ENCODE data around the gene IQSEC2. TPM values are rescaled to one million over a fixed set of nuclear protein-coding genes. Genes with fewer than 3 reads are reported as not detected.

Gene IQSEC2
- total RNA-seq, 1 donor from 2014 or later = 24.0 TPM

DNA sequence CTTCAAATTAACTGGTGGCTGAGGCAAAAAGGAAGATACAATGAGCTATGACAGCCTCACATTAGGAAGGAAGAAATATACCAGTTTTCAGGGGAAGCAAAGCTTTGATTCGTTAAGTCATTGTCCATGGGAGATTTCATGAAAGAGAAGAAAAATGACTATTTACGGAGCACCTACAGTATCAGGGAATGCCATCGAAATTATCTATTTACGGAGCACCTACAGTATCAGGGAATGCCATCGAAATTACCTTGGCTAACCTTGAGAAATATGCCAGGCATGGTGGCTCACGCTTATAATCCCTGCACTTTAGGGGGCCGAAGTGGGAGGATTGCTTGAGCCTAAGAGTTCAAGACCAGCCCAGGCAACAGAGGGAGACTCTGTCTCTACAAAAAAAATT lies 28.5 kb upstream of the IQSEC2 start:
- no peak for ATAC-seq
- no peak for DNase-seq
- TF ChIP-seq, protein P1, sequence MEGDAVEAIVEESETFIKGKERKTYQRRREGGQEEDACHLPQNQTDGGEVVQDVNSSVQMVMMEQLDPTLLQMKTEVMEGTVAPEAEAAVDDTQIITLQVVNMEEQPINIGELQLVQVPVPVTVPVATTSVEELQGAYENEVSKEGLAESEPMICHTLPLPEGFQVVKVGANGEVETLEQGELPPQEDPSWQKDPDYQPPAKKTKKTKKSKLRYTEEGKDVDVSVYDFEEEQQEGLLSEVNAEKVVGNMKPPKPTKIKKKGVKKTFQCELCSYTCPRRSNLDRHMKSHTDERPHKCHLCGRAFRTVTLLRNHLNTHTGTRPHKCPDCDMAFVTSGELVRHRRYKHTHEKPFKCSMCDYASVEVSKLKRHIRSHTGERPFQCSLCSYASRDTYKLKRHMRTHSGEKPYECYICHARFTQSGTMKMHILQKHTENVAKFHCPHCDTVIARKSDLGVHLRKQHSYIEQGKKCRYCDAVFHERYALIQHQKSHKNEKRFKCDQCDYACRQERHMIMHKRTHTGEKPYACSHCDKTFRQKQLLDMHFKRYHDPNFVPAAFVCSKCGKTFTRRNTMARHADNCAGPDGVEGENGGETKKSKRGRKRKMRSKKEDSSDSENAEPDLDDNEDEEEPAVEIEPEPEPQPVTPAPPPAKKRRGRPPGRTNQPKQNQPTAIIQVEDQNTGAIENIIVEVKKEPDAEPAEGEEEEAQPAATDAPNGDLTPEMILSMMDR (IDR thresholded peaks at IDR 0.05) = no peak

GRCh38 chrX:53308836-53309235 lies 27.5 kb upstream of the IQSEC2 start:
- DNase-seq (no peak), ATAC-seq (no peak)
- intact Hi-C loops (cut with DNase I) = no loop called here
- no peaks in the 10 kb centered on the region for H3K9me3 ChIP-seq
- H3K27me3 ChIP-seq (ENCODE audit: low read depth) = no peaks in the 10 kb centered on the region
- H3K36me3 ChIP-seq = no peaks in the 10 kb centered on the region
- H3K4me3 ChIP-seq = no peak overlapping the region
- H3K27ac ChIP-seq = no peak overlapping the region
- H3K4me1 ChIP-seq = no peaks in the 10 kb centered on the region
- TF ChIP-seq, protein P1 (IDR thresholded peaks at IDR 0.05) = no peak

More for the DNA sequence above, 28.5 kb upstream of the IQSEC2 start:
- Histone ChIP-seq H3K27me3 (ENCODE audit: low read depth) (no peaks in the 10 kb centered on the region), H3K9me3 (no peaks in the 10 kb centered on the region), H3K4me1 (no peaks in the 10 kb centered on the region), H3K36me3 (no peaks in the 10 kb centered on the region), H3K4me3 (no peak overlapping the region), H3K27ac (no peak overlapping the region)
- intact Hi-C loops (cut with DNase I) = no loop called here

- no peak for DNase-seq
- no peak for ATAC-seq
Observed at GRCh38 chrX:53305996-53306937, 24.9 kb upstream of the IQSEC2 start.

GRCh38 chrX:53305219-53305995 lies 24.0 kb upstream of the IQSEC2 start:
- intact Hi-C loops (cut with DNase I) = no loop called here
- no peaks in the 10 kb centered on the region for H3K27me3 ChIP-seq (ENCODE audit: low read depth)
- H3K4me3 ChIP-seq = no peak overlapping the region
- DNase-seq (no peak), ATAC-seq (no peak)
- H3K4me1 ChIP-seq = no peaks in the 10 kb centered on the region
- H3K9me3 ChIP-seq = no peaks in the 10 kb centered on the region
- no peaks in the 10 kb centered on the region for H3K36me3 ChIP-seq
- TF ChIP-seq, protein P1 (IDR thresholded peaks at IDR 0.05) = no peak
- no peak overlapping the region for H3K27ac ChIP-seq

More at GRCh38 chrX:53305996-53306937, 24.9 kb upstream of the IQSEC2 start:
- Histone ChIP-seq H3K27ac (no peak overlapping the region), H3K9me3 (no peaks in the 10 kb centered on the region), H3K4me3 (no peak overlapping the region), H3K27me3 (ENCODE audit: low read depth) (no peaks in the 10 kb centered on the region), H3K36me3 (no peaks in the 10 kb centered on the region), H3K4me1 (no peaks in the 10 kb centered on the region)
- TF ChIP-seq, protein P1 (IDR thresholded peaks at IDR 0.05) = no peak
- intact Hi-C loops (cut with DNase I) = no loop called here

DNA sequence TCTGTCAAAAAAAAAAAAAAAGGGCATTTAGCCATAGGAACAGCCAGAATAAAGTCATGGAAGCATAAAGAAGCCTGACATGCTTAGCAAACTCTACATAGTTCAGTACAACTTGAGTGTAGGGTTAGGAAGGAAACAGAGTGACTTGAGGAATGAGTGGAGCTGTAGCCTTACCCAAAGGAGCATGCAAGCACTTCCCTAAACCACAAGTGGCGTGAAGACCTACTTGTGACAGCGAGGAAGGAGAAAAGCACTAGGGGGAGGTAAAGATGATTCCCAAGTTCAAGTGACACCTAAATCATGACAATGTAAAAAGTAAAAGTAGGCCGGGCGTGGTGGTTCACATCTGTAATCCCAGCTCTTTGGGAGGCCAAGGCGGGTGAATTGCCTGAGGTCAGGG lies 21.8 kb upstream of the IQSEC2 start:
- ATAC-seq (no peak), DNase-seq (no peak)
- Histone ChIP-seq H3K9me3 (no peaks in the 10 kb centered on the region), H3K27me3 (ENCODE audit: low read depth) (no peaks in the 10 kb centered on the region), H3K4me3 (no peak overlapping the region), H3K36me3 (no peaks in the 10 kb centered on the region), H3K27ac (no peak overlapping the region), H3K4me1 (no peaks in the 10 kb centered on the region)
- intact Hi-C loops (cut with DNase I) = no loop called here
- TF ChIP-seq, protein P1 (IDR thresholded peaks at IDR 0.05) = no peak

Data from lower lobe of right lung (tissue), 2 donors.